Measurements from ENCODE around the gene ADGRA3.

ADGRA3 gene

GRCh38 chr4:22510750-22511149 is 5.1 kb downstream of the ADGRA3 start:
- no peak for DNase-seq

- no peak for DNase-seq
These were observed 7.5 kb downstream of the ADGRA3 start for GRCh38 chr4:22508376-22508775.

GRCh38 chr4:22504922-22505321 is 10.9 kb downstream of the ADGRA3 start:
- no peak for DNase-seq

GRCh38 chr4:22504447-22504846 is 11.4 kb downstream of the ADGRA3 start:
- no peak for DNase-seq

- DNase-seq: no peak
These were observed 12.7 kb downstream of the ADGRA3 start for GRCh38 chr4:22502895-22503814.

GRCh38 chr4:22501715-22502095 is 14.2 kb downstream of the ADGRA3 start:
- DNase-seq: no peak

- no peak for DNase-seq
These were observed 14.8 kb downstream of the ADGRA3 start for GRCh38 chr4:22500831-22501714.

- DNase-seq: no peak
These were observed 15.7 kb downstream of the ADGRA3 start for GRCh38 chr4:22500128-22500611.

- no peak for DNase-seq
These were observed 17.0 kb downstream of the ADGRA3 start for GRCh38 chr4:22498866-22499265.

GRCh38 chr4:22496165-22496813 is 19.6 kb downstream of the ADGRA3 start:
- DNase-seq: no peak

- no peak for DNase-seq
These were observed 22.3 kb downstream of the ADGRA3 start for GRCh38 chr4:22493523-22493922.

GRCh38 chr4:22492987-22493386 is 22.9 kb downstream of the ADGRA3 start:
- DNase-seq: no peak

- DNase-seq: no peak
These were observed 23.9 kb downstream of the ADGRA3 start for GRCh38 chr4:22491939-22492338.

- DNase-seq: no peak
These were observed 25.0 kb downstream of the ADGRA3 start for GRCh38 chr4:22490718-22491315.

GRCh38 chr4:22488106-22488505 is 27.8 kb downstream of the ADGRA3 start:
- DNase-seq: no peak

- no peak for DNase-seq
These were observed 28.5 kb downstream of the ADGRA3 start for GRCh38 chr4:22487328-22487727.

GRCh38 chr4:22486276-22486675 is 29.6 kb downstream of the ADGRA3 start:
- DNase-seq: no peak

GRCh38 chr4:22485737-22486136 is 30.1 kb downstream of the ADGRA3 start:
- no peak for DNase-seq

GRCh38 chr4:22483551-22483981 is 32.3 kb downstream of the ADGRA3 start:
- peak; percentile 72 for DNase-seq

GRCh38 chr4:22482250-22483127 is 33.4 kb downstream of the ADGRA3 start:
- DNase-seq: no peak

GRCh38 chr4:22480675-22481327 is 35.1 kb downstream of the ADGRA3 start:
- no peak for DNase-seq
